ENCODE results near the gene CREBBP.

CREBBP gene

GRCh38 chr16:3751878-3752277 is 128.6 kb downstream of the CREBBP start:
- H3K27ac ChIP-seq, result no peak overlapping the region
- TF ChIP-seq ZFX (IDR thresholded peaks at IDR 0.05), result no peak
- TF ChIP-seq, protein P1, sequence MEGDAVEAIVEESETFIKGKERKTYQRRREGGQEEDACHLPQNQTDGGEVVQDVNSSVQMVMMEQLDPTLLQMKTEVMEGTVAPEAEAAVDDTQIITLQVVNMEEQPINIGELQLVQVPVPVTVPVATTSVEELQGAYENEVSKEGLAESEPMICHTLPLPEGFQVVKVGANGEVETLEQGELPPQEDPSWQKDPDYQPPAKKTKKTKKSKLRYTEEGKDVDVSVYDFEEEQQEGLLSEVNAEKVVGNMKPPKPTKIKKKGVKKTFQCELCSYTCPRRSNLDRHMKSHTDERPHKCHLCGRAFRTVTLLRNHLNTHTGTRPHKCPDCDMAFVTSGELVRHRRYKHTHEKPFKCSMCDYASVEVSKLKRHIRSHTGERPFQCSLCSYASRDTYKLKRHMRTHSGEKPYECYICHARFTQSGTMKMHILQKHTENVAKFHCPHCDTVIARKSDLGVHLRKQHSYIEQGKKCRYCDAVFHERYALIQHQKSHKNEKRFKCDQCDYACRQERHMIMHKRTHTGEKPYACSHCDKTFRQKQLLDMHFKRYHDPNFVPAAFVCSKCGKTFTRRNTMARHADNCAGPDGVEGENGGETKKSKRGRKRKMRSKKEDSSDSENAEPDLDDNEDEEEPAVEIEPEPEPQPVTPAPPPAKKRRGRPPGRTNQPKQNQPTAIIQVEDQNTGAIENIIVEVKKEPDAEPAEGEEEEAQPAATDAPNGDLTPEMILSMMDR (conservative IDR thresholded peaks at IDR 0.05), result no peak

- no peak overlapping the region for H3K27ac ChIP-seq
- TF ChIP-seq, protein P1 (conservative IDR thresholded peaks at IDR 0.05), result no peak
- TF ChIP-seq ZFX (IDR thresholded peaks at IDR 0.05), result no peak
Observed at GRCh38 chr16:3748307-3748706, 132.2 kb downstream of the CREBBP start.

GRCh38 chr16:3745751-3746355 is 134.7 kb downstream of the CREBBP start:
- TF ChIP-seq, protein P1 (conservative IDR thresholded peaks at IDR 0.05), result no peak
- TF ChIP-seq ZFX (IDR thresholded peaks at IDR 0.05), result no peak
- no peak overlapping the region for H3K27ac ChIP-seq

DNA sequence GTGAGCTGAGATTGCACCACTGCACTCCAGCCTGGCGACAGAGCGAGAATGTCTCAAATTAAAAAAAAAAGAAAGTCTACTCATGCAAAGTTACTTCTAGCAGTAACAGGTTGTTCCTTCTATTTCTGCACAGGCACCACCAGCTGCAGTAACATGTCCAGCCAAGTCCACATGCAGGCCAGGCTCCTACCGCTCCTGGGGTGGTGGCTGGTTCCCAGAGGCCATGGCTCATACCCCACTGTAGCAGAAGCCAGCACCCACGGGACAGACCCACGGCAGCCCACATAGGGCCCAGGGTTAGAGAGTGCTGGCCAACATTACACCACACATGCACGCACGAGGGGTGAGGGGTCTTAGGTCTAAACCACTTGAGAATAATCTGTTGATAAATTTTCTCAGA is 136.5 kb downstream of the CREBBP start:
- TF ChIP-seq, protein P1 (conservative IDR thresholded peaks at IDR 0.05), result no peak
- no peak for TF ChIP-seq ZFX (IDR thresholded peaks at IDR 0.05)

GRCh38 chr16:3740934-3741333 is 139.6 kb downstream of the CREBBP start:
- no peak overlapping the region for H3K27ac ChIP-seq
- TF ChIP-seq, protein P1 (conservative IDR thresholded peaks at IDR 0.05), result no peak
- no peak for TF ChIP-seq ZFX (IDR thresholded peaks at IDR 0.05)

More for the DNA sequence above, 136.5 kb downstream of the CREBBP start:
- no peak overlapping the region for H3K27ac ChIP-seq

GRCh38 chr16:3740186-3740585 is 140.3 kb downstream of the CREBBP start:
- TF ChIP-seq ZFX (IDR thresholded peaks at IDR 0.05), result no peak
- TF ChIP-seq, protein P1 (conservative IDR thresholded peaks at IDR 0.05), result no peak
- no peak overlapping the region for H3K27ac ChIP-seq

DNA sequence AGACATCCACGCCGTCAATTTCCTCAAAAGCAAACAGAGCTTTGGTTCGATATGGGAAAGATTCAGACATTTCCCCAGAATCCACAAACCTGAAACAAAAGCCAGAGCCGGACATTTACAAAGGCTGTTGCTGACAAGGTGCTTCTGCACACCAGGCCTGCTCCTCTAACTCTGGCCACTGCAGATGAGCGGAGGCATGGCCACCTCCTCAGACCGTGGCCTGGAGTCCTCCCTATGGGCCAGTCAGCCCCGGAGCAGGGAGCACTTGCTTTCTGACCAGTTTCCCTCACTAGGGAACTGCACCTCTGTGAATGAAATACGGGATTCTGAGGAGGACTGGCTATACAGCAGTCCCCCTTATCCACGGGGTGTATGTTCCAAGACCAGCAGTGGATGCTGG is 140.9 kb downstream of the CREBBP start:
- TF ChIP-seq ZFX (IDR thresholded peaks at IDR 0.05), result no peak
- TF ChIP-seq, protein P1 (conservative IDR thresholded peaks at IDR 0.05), result no peak
- H3K27ac ChIP-seq, result no peak overlapping the region
